ENCODE measurements around the gene OTOGL.
"Not testable (repeated sequence)": the region's sequence is repeated elsewhere in the genome, so short reads cannot be mapped to it uniquely, and the experiment has no call there.

Gene OTOGL

DNA sequence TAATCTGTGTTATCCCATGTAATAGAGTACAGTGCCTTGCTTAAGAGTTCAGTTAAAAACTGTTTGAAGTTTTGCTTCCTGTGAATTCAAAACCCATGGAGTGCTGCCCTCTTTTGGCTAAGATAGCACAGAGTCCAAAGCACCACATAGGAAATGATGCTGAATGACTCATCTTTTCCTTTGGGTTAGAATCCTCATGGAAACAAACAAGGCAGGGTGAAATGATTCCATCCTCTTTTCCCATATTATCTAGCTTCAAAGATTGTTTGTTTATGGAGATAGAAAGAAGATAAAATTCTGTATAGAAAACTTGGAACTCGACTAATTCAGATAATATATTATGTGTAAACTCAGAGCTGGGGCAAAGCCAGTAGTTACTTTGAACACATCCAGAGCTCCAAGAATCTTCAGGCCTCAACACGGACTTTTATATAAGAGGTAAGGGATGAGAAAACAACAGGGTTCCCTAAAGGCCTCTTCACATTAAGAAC is 87.4 kb downstream of the OTOGL start:
- no peak for DNase-seq

GRCh38 chr12:80187660-80188090 is 88.3 kb downstream of the OTOGL start:
- DNase-seq = no peak

GRCh38 chr12:80188576-80188975 is 89.2 kb downstream of the OTOGL start:
- DNase-seq = no peak

DNA sequence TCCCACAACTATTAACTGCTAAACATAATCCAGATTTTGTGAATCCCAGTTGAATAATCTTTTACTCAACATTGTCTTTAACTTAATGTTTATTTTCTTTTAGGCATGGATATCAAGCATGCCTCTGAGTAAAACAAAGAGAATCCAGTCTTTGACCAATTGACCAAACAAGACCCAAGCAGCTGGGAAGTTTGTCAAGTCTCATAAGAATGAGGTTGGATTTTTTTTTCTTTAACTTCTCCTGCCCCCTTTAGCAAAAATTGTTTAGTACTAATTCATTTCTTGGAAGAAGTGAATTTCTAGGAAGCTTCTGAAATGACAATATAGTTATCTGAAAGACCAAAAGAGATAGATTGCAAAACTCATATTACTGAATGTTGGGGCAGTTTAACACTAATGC is 89.9 kb downstream of the OTOGL start:
- DNase-seq = no peak

DNA sequence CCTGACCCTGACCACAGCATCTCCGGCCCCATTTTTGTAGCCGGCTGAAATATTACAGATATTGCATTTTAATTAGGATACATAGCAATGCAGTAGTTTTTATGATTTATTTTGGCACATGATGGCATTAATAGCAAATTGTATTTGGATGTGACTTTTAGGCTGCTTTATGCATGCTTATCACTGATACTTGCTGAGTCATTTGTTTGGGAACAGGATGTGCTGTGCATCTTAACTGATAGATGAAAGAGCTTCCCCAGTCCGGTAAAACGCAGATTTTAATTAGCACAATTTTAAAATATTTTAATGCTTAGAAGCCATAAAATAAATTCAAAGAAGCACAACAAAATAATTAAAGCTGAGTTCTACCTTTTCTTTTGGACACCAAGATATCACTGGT is 90.7 kb downstream of the OTOGL start:
- no peak for DNase-seq

DNA sequence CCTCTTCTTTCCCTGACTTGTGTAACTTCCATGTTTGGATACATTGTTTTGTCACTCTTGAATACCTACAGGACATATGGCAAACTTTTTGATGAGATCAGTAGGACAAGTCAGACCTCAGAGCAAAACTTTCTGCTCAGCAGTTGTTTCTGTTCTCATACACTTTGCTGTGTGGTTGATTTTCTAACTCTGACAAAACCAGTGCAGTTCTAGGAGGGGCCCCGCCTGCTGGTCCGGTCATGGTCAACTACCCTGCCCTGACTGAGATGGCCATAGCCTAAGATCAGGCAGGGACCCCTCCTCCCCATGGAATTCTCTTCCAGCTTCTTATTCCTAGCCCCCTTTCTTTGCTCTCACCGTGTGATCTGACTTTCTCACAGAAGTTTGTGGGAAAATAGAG is 92.8 kb downstream of the OTOGL start:
- DNase-seq = no peak

- DNase-seq = no peak
Observed at GRCh38 chr12:80193865-80194264, 94.5 kb downstream of the OTOGL start.

- DNase-seq = no peak
Observed at GRCh38 chr12:80195074-80195726, 95.9 kb downstream of the OTOGL start.

DNA sequence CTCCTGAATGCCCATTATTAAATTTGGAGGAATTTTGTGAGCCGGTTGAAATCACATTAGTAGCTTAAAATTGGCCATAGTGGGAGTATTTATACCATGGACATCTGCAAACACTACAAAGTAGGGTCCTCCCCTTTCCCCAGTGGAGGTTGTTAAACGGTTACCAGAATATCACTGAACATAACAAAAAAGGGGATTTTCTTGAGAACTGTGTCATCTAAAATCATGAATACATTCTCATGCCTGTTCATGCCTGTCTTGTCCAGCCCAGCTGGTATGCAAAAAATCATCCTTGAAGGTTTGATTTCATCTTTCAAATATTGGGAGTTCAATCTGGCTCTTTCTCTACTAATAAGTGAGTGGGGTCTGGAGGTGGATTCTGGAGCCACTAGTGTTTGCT is 96.4 kb downstream of the OTOGL start:
- DNase-seq = no peak

- no peak for DNase-seq
Observed at GRCh38 chr12:80196419-80196818, 97.1 kb downstream of the OTOGL start.

GRCh38 chr12:80198782-80199337 is 99.5 kb downstream of the OTOGL start:
- no peak for DNase-seq

DNA sequence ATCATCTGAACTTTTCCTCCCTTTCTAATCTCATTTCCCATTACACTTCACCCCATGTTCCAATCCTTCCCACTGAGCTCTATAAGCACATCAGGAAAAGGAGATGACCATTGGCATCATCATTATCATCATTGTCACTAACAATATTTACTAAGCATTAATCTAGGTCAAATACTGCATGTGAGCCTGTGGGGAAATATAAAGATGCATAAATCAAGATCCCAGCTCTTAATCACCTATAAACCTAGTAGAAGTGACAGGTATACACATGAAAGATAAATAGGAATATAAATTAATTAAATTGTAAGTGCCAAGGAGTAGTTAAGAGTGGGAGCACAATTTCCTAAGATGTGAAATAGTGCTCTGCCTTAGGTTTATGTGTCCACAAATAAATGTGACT is 100.6 kb downstream of the OTOGL start:
- DNase-seq = no peak

DNA sequence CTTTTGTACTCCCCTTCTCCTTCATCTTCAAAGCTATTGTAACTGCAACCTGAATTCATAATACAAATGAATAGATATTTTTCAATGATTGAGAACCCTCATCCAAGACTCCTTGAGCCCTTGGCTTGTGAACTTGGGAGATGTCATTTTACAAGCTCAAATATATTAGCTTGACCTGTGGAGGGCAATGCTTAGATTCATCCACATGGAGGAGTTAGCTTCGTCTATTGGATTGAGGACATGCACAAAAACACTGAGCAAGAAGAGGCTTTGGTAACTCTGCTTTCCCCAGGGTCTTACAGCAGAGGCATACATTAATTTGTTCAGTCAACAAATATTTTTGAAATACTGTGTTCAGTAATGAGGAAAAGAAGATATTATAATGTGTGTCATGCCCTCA is 101.1 kb downstream of the OTOGL start:
- DNase-seq = no peak

DNA sequence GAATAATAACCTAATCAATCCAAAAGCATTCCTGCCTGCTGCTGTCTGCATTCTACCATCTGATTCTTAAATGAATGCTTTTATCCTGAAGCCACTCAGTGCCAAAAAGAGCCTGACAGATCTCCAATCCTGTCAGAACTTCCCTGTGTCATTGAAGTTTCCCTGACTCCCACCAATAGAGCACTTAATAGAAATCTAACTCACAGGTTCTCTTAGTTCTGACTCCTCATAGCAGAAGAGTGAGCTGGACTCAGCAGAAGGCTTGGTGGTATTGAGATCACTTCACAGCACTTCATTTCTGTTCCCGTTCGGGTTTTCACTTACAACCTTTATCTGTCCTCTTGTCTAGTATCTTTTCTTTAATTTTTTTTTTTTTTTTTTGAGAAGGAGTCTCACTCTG is 102.6 kb downstream of the OTOGL start:
- DNase-seq = no peak

- DNase-seq = no peak
Observed at GRCh38 chr12:80205960-80206359, 106.6 kb downstream of the OTOGL start.

GRCh38 chr12:80208071-80208470 is 108.7 kb downstream of the OTOGL start:
- no peak for DNase-seq

DNA sequence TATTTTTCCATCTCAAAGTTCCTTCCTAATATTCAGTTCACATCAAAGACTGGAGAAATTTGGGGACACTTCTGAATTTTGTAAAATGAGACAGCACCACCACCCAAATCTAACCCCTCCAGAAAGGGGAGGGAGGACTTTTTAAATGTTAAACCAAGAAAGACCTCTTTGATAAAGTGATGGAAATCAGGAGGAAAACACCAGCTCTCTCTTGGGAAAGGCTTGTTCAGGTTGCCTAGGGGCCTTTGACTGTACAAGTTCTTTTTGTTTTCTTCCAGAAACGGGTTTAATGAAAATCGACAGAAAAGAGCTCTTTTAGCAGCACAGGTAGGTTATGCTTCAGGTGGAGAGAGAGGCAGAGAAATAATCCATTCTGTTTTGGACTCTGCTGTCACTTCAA is 112.3 kb downstream of the OTOGL start:
- no peak for DNase-seq

GRCh38 chr12:80212938-80213645 is 113.8 kb downstream of the OTOGL start:
- DNase-seq = no peak

DNA sequence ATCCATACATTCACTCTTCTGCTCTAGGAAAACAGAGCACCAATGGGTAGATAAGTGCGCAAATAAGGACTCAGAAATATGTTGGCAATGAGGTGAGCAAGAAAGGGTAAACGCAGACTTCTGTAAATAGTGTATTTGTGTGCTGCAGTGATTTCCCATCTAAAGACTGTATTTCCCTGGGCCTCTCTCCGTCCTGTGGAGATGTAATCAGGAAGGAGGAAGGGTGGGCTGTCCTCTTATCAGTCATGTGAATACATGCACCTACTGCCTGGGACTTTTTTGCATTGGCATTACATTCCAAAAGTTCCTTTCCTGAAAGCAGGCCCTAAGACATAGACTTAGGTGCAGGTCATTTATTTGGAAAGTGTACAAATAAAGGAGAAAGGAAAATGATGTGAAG is 114.5 kb downstream of the OTOGL start:
- no peak for DNase-seq

DNA sequence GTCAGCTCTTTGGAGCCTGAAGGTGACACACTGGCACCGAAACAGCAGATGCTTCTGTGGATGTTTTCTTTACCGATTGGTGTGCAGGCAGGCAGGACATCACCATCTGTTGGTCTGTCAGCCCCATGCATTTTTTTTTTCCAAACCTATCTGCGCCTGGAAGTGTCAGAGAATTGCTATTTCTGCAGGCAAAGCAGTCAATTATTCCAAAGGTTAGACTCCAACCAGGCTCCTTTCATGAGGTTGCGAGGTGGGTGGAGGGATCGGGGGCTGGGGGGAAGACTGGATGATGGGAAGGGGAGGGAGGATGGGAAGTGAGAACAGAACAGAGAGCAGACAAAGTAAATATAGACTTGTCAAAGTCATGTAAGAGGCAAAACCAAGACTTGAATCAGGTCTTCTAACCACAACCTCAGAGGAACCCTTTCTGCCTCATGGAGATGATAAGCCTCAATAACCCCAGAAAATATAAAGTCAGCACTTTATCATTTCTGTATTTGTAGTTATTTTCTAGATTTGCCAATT is 117.7 kb downstream of the OTOGL start:
- no peak for DNase-seq

DNA sequence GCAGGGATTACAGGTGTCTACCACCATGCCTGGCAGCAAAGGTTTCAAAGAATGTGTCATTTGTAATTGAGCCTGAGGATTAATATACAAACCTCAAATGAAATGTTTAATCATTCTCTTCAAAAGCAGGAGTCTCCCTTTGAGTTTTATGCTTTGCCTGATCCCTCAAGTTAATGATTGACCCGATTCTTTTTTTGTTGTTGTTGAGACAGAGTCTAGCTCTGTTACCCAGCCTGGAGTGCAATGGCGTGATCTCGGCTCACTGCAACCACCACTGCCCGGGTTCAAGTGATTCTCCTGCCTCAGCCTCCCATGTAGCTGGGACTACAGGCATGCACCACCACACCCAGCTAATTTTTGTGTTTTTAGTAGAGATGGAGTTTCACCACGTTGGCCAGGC is 119.6 kb downstream of the OTOGL start:
- not testable (repeated sequence) for DNase-seq

GRCh38 chr12:80219345-80219744 is 120.0 kb downstream of the OTOGL start:
- DNase-seq = no peak

GRCh38 chr12:80222261-80222660 is 122.9 kb downstream of the OTOGL start:
- no peak for DNase-seq

- no peak for DNase-seq
Observed at GRCh38 chr12:80226576-80226975, 127.2 kb downstream of the OTOGL start.

Data from cerebellar nuclear complex (tissue), 1 donor.